Endothelial cell of umbilical vein (primary cell): ENCODE data around the gene NR5A2.

Experiments
- POLR2A ChIP-seq: IDR thresholded peaks from 2 replicates; pipeline ENCODE4 v1.6.1; 2012; ENCODE audit warnings: low read depth, mild to moderate bottlenecking, control low read depth, low read length
- TF ChIP-seq, protein P1 (sequence below), 2 donors: IDR thresholded peaks; 1 replicate in 1 of 2; 2 replicates in 1 of 2; pipeline ENCODE4 v1.5.1; 2011; ENCODE audit warnings: low read length in 2 of 2, mild to moderate bottlenecking in 2 of 2, moderate library complexity in 2 of 2, control low read depth in 1 of 2, inconsistent platforms in 1 of 2, low read depth in 1 of 2; ENCODE audit not compliant: insufficient read depth in 1 of 2; ENCODE audit errors: extremely low read depth in 1 of 2

DNA sequence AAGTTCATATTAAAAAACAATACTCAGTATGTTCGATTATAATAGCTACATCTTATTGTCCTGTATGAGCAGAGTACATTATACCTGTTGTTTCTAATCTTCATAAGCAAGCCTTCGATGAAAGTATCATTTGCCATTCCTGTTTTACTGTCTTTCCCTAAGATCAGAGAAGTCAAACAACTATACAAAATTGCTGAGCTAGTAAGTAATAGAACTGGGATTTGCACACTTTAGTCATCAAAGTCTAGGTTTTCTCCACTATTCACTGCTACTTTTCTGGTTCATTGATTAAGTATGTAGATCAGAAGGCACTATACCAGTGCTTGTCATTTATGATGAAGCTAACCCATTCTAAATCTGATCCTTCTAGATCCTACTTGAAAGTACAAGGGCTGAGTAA, 108.9 kb downstream of the NR5A2 start:
- TF ChIP-seq POLR2A = no peak
- TF ChIP-seq, protein P1, sequence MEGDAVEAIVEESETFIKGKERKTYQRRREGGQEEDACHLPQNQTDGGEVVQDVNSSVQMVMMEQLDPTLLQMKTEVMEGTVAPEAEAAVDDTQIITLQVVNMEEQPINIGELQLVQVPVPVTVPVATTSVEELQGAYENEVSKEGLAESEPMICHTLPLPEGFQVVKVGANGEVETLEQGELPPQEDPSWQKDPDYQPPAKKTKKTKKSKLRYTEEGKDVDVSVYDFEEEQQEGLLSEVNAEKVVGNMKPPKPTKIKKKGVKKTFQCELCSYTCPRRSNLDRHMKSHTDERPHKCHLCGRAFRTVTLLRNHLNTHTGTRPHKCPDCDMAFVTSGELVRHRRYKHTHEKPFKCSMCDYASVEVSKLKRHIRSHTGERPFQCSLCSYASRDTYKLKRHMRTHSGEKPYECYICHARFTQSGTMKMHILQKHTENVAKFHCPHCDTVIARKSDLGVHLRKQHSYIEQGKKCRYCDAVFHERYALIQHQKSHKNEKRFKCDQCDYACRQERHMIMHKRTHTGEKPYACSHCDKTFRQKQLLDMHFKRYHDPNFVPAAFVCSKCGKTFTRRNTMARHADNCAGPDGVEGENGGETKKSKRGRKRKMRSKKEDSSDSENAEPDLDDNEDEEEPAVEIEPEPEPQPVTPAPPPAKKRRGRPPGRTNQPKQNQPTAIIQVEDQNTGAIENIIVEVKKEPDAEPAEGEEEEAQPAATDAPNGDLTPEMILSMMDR (IDR thresholded peaks at IDR 0.05; ENCODE audit: extremely low read depth in 1 of 2, insufficient read depth in 1 of 2, low read depth in 1 of 2, low read length in 2 of 2) = no peak
